HFFc6 (cell line): ENCODE data around the gene AMMECR1. TPM values are rescaled to one million over a fixed set of nuclear protein-coding genes. Genes with fewer than 3 reads are reported as not detected.
A peak's percentile ranks its signal among the peaks of the same experiment; 100 is the strongest.

Experiments used
- DNase-seq: peaks from one replicate; pipeline ENCODE4 v3.0.0-alpha.2; 2018
- H3K27ac Mint-ChIP-seq: 2 replicates; pipeline ENCODE4 v1.8.0; 2020; ENCODE audit warnings: mild to moderate bottlenecking, mixed read lengths
- H3K27me3 Mint-ChIP-seq: 2 replicates; pipeline ENCODE4 v1.8.0; 2021; ENCODE audit warnings: mild to moderate bottlenecking, moderate library complexity, mixed read lengths; ENCODE audit not compliant: insufficient read depth
- H3K36me3 Mint-ChIP-seq: 2 replicates; pipeline ENCODE4 v1.8.0; 2021; ENCODE audit warnings: low read depth, mixed read lengths
- H3K4me1 Mint-ChIP-seq: 2 replicates; pipeline ENCODE4 v1.8.0; 2020; ENCODE audit warnings: low read depth, mixed read lengths
- H3K4me3 Mint-ChIP-seq: 2 replicates; pipeline ENCODE4 v1.8.0; 2020; ENCODE audit warnings: mild to moderate bottlenecking, moderate library complexity, mixed read lengths
- H3K9me3 Mint-ChIP-seq: 2 replicates; pipeline ENCODE4 v1.8.0; 2020; ENCODE audit warnings: mild to moderate bottlenecking, mixed read lengths
- total RNA-seq, 6 experiments: library from RNA; stranded (reverse); fragmentation: NEBNext Ultra II Directional; extraction: Animal tissue kit (Norgen Biotek cat#: 25700); gene quantifications; 2 replicates in 1 of 6; 3 replicates in 5 of 6; pipeline ENCODE4 v1.2.3, GENCODE V29; 2021
- TF ChIP-seq, protein P1 (sequence below): fragments of 200-600 bp; sonication (generic); IDR thresholded peaks from 2 replicates; pipeline ENCODE4 v1.5.0; 2021; ENCODE audit warnings: antibody characterized with exemption, mild to moderate bottlenecking

The AMMECR1 gene
- total RNA-seq, 6 experiments from 2014 or later: 10.1 to 13.4 (median 11.7) TPM

DNA sequence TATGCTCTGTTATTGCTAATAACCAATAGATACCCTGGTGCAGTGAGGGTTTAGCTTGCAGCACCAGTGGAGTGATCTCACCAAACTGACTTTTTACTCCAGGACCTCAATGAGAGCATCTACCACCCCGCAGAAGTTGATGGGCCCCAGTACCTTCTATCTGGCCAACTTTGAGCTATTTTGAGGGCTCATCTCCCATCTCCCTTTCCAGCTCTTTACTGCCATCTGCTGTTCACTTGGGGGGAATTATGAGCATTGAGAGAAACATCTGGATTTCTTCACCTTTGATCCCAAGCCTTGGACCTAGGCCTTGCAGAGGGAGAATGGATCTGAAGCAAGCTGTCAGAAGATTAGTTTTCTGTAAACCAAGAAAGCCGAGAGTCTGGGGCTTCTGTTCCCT lies 171.4 kb downstream of the AMMECR1 start:
- TF ChIP-seq, protein P1, sequence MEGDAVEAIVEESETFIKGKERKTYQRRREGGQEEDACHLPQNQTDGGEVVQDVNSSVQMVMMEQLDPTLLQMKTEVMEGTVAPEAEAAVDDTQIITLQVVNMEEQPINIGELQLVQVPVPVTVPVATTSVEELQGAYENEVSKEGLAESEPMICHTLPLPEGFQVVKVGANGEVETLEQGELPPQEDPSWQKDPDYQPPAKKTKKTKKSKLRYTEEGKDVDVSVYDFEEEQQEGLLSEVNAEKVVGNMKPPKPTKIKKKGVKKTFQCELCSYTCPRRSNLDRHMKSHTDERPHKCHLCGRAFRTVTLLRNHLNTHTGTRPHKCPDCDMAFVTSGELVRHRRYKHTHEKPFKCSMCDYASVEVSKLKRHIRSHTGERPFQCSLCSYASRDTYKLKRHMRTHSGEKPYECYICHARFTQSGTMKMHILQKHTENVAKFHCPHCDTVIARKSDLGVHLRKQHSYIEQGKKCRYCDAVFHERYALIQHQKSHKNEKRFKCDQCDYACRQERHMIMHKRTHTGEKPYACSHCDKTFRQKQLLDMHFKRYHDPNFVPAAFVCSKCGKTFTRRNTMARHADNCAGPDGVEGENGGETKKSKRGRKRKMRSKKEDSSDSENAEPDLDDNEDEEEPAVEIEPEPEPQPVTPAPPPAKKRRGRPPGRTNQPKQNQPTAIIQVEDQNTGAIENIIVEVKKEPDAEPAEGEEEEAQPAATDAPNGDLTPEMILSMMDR: peak; percentile 73
- H3K36me3 Mint-ChIP-seq: no peaks in the 10 kb centered on the region
- H3K27me3 Mint-ChIP-seq: no peaks in the 10 kb centered on the region; the same call in 1 of the 2 replicates
- H3K9me3 Mint-ChIP-seq: no peaks in the 10 kb centered on the region
- H3K4me1 Mint-ChIP-seq: peaks cover 26% of the 10 kb centered on the region
- no peak overlapping the region for H3K4me3 Mint-ChIP-seq
- H3K27ac Mint-ChIP-seq: 0 out of 2 replicates have a peak overlapping the region, but pooled peaks have one; percentile 11
- no peak for DNase-seq

DNA sequence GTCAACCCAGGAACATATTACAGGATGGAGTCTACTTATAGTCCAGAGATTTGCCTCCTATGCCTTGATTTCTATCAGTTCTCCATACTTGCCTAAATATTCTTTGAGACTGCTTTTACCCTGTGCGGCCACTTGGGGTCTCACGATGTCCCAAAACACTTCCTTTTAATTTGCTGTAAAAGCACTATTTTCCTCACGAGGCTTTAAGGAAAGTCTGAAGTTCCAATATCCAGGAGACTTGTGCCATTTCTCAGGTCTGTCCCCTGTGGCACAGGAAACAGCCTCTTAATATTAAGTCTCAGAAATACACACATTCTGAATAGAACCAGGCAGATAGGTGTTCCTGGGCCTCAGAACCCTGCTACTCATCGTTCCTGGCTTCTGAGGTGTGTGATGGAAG lies 172.0 kb downstream of the AMMECR1 start:
- H3K27ac Mint-ChIP-seq: no peak overlapping the region
- H3K4me3 Mint-ChIP-seq: no peak overlapping the region
- H3K36me3 Mint-ChIP-seq: no peaks in the 10 kb centered on the region
- peaks cover 26% of the 10 kb centered on the region for H3K4me1 Mint-ChIP-seq
- H3K27me3 Mint-ChIP-seq: no peaks in the 10 kb centered on the region; the same call in 1 of the 2 replicates
- no peaks in the 10 kb centered on the region for H3K9me3 Mint-ChIP-seq
- TF ChIP-seq, protein P1: peak; percentile 70
- no peak for DNase-seq

DNA sequence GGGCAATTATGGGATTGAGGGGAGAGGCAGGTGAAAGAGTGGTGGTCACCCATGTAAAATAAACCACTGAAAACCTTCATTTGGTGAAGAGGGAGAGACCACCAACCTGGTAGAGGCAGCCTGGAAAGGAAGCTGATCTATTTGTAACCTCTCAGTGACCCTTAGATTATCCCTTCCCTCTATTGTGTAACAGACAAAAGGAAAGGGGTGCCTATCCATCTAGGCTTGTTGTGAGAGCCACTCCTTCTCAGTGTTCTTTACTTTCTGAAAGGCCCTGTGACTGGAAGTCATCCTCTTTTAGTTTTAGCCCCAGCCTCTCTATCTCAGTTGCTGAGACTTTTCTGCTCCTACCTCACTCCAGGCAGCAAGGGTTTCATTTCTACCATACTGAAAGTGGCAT lies 172.6 kb downstream of the AMMECR1 start:
- H3K36me3 Mint-ChIP-seq: no peaks in the 10 kb centered on the region
- H3K27ac Mint-ChIP-seq: no peak overlapping the region
- DNase-seq: no peak
- no peaks in the 10 kb centered on the region; the same call in 1 of the 2 replicates for H3K27me3 Mint-ChIP-seq
- peaks cover 26% of the 10 kb centered on the region for H3K4me1 Mint-ChIP-seq
- H3K9me3 Mint-ChIP-seq: no peaks in the 10 kb centered on the region
- no peak overlapping the region for H3K4me3 Mint-ChIP-seq
- TF ChIP-seq, protein P1: no peak

Other genes with a start within 250 kb of the AMMECR1 start
- under 1 TPM; 0.24 to 0.48 (median 0.32) TPM for gene RTL9, start 40.8 kb upstream of the AMMECR1 start, total RNA-seq